ENCODE results near the gene NEGR1. TPM values are rescaled to one million over a fixed set of nuclear protein-coding genes. Genes with fewer than 3 reads are reported as not detected.
A peak's percentile ranks its signal among the peaks of the same experiment; 100 is the strongest.

NEGR1 gene
- total RNA-seq, 4 donors from 2014 or later, result 1.6 to 4.7 (median 2.3) TPM

- H3K27me3 ChIP-seq, result no peaks in the 10 kb centered on the region
- no peak overlapping the region for H3K4me3 ChIP-seq
- no peak for DNase-seq
- no peaks in the 10 kb centered on the region for H3K36me3 ChIP-seq
- TF ChIP-seq, protein P1, sequence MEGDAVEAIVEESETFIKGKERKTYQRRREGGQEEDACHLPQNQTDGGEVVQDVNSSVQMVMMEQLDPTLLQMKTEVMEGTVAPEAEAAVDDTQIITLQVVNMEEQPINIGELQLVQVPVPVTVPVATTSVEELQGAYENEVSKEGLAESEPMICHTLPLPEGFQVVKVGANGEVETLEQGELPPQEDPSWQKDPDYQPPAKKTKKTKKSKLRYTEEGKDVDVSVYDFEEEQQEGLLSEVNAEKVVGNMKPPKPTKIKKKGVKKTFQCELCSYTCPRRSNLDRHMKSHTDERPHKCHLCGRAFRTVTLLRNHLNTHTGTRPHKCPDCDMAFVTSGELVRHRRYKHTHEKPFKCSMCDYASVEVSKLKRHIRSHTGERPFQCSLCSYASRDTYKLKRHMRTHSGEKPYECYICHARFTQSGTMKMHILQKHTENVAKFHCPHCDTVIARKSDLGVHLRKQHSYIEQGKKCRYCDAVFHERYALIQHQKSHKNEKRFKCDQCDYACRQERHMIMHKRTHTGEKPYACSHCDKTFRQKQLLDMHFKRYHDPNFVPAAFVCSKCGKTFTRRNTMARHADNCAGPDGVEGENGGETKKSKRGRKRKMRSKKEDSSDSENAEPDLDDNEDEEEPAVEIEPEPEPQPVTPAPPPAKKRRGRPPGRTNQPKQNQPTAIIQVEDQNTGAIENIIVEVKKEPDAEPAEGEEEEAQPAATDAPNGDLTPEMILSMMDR (IDR thresholded peaks at IDR 0.05), result no peak
- TF ChIP-seq POLR2A (IDR thresholded peaks at IDR 0.05), result no peak
- H3K27ac ChIP-seq, result no peak overlapping the region
- no peaks in the 10 kb centered on the region for H3K9me3 ChIP-seq
- H3K4me1 ChIP-seq, result no peaks in the 10 kb centered on the region
Observed at GRCh38 chr1:72235062-72235461, 47.3 kb downstream of the NEGR1 start.

DNA sequence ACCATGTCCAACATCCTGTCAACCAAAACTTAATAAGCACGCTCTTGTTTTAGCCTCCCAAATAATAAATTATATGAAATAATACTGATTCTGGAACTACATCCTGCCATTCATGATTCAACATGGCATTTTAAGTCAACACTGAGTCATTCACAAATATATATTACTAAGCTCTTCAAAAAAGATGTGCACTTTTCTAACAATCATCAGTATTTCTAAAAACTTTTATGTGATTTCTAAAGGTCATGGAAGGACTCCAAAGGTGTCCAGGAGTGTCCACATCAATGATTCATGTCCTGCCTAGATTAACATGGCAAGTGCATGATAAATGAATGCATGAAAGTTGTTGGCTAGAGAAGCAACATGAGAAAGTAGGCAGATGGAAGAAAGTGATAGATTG, 51.6 kb downstream of the NEGR1 start:
- Histone ChIP-seq H3K27ac (no peak overlapping the region), H3K9me3 (no peaks in the 10 kb centered on the region), H3K27me3 (no peaks in the 10 kb centered on the region), H3K4me3 (no peak overlapping the region), H3K36me3 (no peaks in the 10 kb centered on the region), H3K4me1 (no peaks in the 10 kb centered on the region)
- DNase-seq, result no peak
- no peak for TF ChIP-seq POLR2A (IDR thresholded peaks at IDR 0.05)
- TF ChIP-seq, protein P1 (IDR thresholded peaks at IDR 0.05), result no peak

GRCh38 chr1:72229893-72230292, 52.4 kb downstream of the NEGR1 start:
- H3K4me1 ChIP-seq, result no peaks in the 10 kb centered on the region

DNA sequence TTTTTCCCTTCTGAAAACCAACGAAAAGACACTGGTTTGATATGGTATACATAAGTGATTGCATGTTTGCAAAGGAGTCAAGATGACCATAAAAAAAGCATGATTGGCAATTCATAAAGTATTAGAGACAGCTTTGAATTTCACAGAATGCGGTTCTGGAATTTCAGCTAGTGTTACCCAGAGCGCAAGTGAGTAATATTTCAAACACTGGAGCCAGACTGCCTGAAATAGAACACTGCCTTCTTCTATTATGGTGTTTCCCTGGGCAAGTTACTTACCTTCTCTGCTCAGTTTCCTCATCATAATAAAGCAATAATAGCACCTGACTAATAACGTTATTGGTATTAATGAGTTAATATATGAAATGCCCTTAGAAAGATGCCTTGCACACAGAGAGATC, 54.7 kb downstream of the NEGR1 start:
- no peaks in the 10 kb centered on the region for H3K27me3 ChIP-seq
- DNase-seq, result no peak
- H3K4me3 ChIP-seq, result no peak overlapping the region
- H3K9me3 ChIP-seq, result no peaks in the 10 kb centered on the region
- H3K27ac ChIP-seq, result peak overlapping the region in 1 of 4 donors; percentile 10
- H3K4me1 ChIP-seq, result no peaks in the 10 kb centered on the region
- H3K36me3 ChIP-seq, result no peaks in the 10 kb centered on the region
- TF ChIP-seq POLR2A (IDR thresholded peaks at IDR 0.05), result no peak
- TF ChIP-seq, protein P1 (IDR thresholded peaks at IDR 0.05), result no peak

More at GRCh38 chr1:72229893-72230292, 52.4 kb downstream of the NEGR1 start:
- Histone ChIP-seq H3K9me3 (no peaks in the 10 kb centered on the region), H3K27me3 (no peaks in the 10 kb centered on the region), H3K27ac (no peak overlapping the region), H3K4me3 (no peak overlapping the region), H3K36me3 (no peaks in the 10 kb centered on the region)
- TF ChIP-seq, protein P1 (IDR thresholded peaks at IDR 0.05), result no peak
- no peak for DNase-seq

GRCh38 chr1:72224506-72224905, 57.8 kb downstream of the NEGR1 start:
- Histone ChIP-seq H3K4me1 (no peaks in the 10 kb centered on the region), H3K4me3 (no peak overlapping the region), H3K36me3 (no peaks in the 10 kb centered on the region), H3K27me3 (no peaks in the 10 kb centered on the region), H3K27ac (no peak overlapping the region), H3K9me3 (no peaks in the 10 kb centered on the region)
- no peak for DNase-seq
- TF ChIP-seq, protein P1 (IDR thresholded peaks at IDR 0.05), result no peak
- no peak for TF ChIP-seq POLR2A (IDR thresholded peaks at IDR 0.05)

DNA sequence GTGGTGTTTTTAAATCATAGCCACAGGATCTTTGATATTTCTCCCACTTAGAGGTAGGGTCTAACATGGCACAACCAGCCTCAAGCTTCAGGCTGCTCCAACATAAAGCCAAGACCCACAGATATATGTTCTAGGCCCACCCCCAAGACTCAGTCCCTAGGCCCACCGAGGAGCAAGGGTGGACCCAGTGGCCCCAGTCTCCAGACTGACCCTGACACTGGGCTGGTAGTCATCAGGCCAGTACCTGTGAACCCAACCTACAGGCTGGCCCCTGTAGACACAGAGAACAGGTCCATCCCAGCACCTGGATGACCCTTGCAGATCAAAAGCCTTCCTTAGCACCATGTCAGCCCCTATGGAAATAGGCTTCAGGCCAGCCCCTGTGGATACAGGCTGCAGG, 60.5 kb downstream of the NEGR1 start:
- Histone ChIP-seq H3K27me3 (no peaks in the 10 kb centered on the region), H3K9me3 (no peaks in the 10 kb centered on the region), H3K4me1 (no peaks in the 10 kb centered on the region), H3K4me3 (no peak overlapping the region), H3K36me3 (no peaks in the 10 kb centered on the region), H3K27ac (no peak overlapping the region)
- TF ChIP-seq POLR2A (IDR thresholded peaks at IDR 0.05), result no peak
- TF ChIP-seq, protein P1 (IDR thresholded peaks at IDR 0.05), result no peak
- DNase-seq, result peak in 1 of 3 donors; percentile 27

All from Peyer's patch (tissue), 4 donors.